ENCODE data around the gene HCK. TPM values are rescaled to one million over a fixed set of nuclear protein-coding genes. Genes with fewer than 3 reads are reported as not detected.

Gene HCK
- total RNA-seq (2014; rRNA removed; shearing (Covaris generic)), result 0.70 and 0.76 TPM in 2 replicates

GRCh38 chr20:32052090-32052777 lies at the start of gene HCK:
Gene HCK, plus strand, starts transcription at chr20:32052242.
- no peaks in the 10 kb centered on the region for H3K36me3 ChIP-seq (replicated peaks; ENCODE audit: control insufficient read depth, insufficient read depth, low read length)
- DNase-seq, result peak; percentile 86
- peaks cover 45% of the 10 kb centered on the region for H3K27me3 ChIP-seq (ENCODE audit: control insufficient read depth, insufficient read depth, low read length)
- H3K4me3 ChIP-seq (ENCODE audit: insufficient read depth, low read depth, low read length), result peak within 1 kb of the TSS; percentile 61

GRCh38 chr20:32003325-32003724 lies 48.7 kb upstream of the HCK start:
- no peaks in the 10 kb centered on the region for H3K27me3 ChIP-seq (ENCODE audit: control insufficient read depth, insufficient read depth, low read length)
- DNase-seq, result peak; percentile 72
- H3K4me3 ChIP-seq (ENCODE audit: insufficient read depth, low read depth, low read length), result no peak overlapping the region

GRCh38 chr20:32004963-32005362 lies 47.1 kb upstream of the HCK start:
- H3K27me3 ChIP-seq (ENCODE audit: control insufficient read depth, insufficient read depth, low read length), result no peaks in the 10 kb centered on the region
- no peak for DNase-seq

More at GRCh38 chr20:32003325-32003724, 48.7 kb upstream of the HCK start:
- no peaks in the 10 kb centered on the region for H3K36me3 ChIP-seq (replicated peaks; ENCODE audit: control insufficient read depth, insufficient read depth, low read length)

GRCh38 chr20:32006053-32006452 lies 46.0 kb upstream of the HCK start:
- Histone ChIP-seq H3K4me3 (ENCODE audit: insufficient read depth, low read depth, low read length) (no peak overlapping the region), H3K27me3 (ENCODE audit: control insufficient read depth, insufficient read depth, low read length) (no peaks in the 10 kb centered on the region), H3K36me3 (replicated peaks; ENCODE audit: control insufficient read depth, insufficient read depth, low read length) (no peaks in the 10 kb centered on the region)
- DNase-seq, result no peak

More at GRCh38 chr20:32004963-32005362, 47.1 kb upstream of the HCK start:
- H3K4me3 ChIP-seq (ENCODE audit: insufficient read depth, low read depth, low read length), result no peak overlapping the region
- no peaks in the 10 kb centered on the region for H3K36me3 ChIP-seq (replicated peaks; ENCODE audit: control insufficient read depth, insufficient read depth, low read length)

DNA sequence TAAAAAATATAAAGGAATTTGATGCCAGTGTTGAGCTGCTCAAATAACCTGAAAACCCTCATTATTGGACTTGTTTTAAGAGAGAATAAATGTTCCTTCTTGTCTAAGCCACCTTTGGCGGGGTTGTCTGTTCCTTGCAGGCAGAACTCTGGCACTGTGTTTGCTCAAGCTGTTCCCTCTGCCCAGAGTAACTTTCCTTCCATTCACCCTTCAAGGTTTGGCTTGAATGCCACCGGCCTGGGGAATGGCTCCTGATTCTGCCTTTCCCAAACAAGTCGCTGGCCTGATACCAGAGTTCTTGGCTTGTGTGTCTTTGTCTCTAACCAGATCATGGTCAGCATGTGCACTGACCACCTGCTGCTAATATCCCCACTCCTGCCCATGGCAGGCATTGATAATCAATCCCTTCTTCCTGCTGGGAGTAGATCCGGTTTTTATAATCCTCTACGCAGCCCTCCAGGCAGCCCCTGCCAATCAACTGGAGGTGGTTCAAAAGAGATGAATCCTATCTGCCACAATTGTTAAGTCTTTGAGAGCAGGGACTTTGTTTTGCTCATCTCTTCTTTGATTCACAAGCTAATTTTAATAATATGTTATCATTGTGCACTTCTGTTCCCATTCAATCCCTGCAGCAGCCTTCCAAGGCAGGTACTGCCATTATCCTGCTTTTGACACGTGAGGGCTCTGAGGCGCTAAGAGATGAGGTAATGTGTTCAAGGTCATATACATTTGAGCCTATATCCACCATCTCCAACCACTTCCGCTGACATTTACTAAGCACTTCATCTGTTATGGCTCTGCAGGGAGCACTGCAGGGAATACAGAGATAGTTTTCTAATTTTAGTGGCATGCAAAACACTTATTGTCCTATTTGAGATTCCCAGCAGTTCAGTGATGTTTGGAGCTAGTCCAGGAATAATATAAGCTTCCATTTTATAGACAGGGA lies 44.9 kb upstream of the HCK start:
- DNase-seq, result peak; percentile 73
- no peaks in the 10 kb centered on the region for H3K36me3 ChIP-seq (replicated peaks; ENCODE audit: control insufficient read depth, insufficient read depth, low read length)
- no peaks in the 10 kb centered on the region for H3K27me3 ChIP-seq (ENCODE audit: control insufficient read depth, insufficient read depth, low read length)
- no peak overlapping the region for H3K4me3 ChIP-seq (ENCODE audit: insufficient read depth, low read depth, low read length)

- DNase-seq, result peak; percentile 87
- Histone ChIP-seq H3K36me3 (replicated peaks; ENCODE audit: control insufficient read depth, insufficient read depth, low read length) (no peaks in the 10 kb centered on the region), H3K4me3 (ENCODE audit: insufficient read depth, low read depth, low read length) (no peak overlapping the region), H3K27me3 (ENCODE audit: control insufficient read depth, insufficient read depth, low read length) (no peaks in the 10 kb centered on the region)
Measured at GRCh38 chr20:32007787-32008616, 44.0 kb upstream of the HCK start.

- no peaks in the 10 kb centered on the region for H3K27me3 ChIP-seq (ENCODE audit: control insufficient read depth, insufficient read depth, low read length)
Measured at GRCh38 chr20:32009564-32009963, 42.5 kb upstream of the HCK start.

GRCh38 chr20:32010101-32010500 lies 41.9 kb upstream of the HCK start, which contains the start of gene CCM2L:
Gene CCM2L, plus strand, starts transcription at chr20:32010438. Its CDS starts 17 bp downstream, at chr20:32010455.
- H3K4me3 ChIP-seq (ENCODE audit: insufficient read depth, low read depth, low read length), result no peak within 1 kb of the TSS

More at GRCh38 chr20:32009564-32009963, 42.5 kb upstream of the HCK start:
- no peak for DNase-seq
- H3K4me3 ChIP-seq (ENCODE audit: insufficient read depth, low read depth, low read length), result no peak overlapping the region
- no peaks in the 10 kb centered on the region for H3K36me3 ChIP-seq (replicated peaks; ENCODE audit: control insufficient read depth, insufficient read depth, low read length)

GRCh38 chr20:32010666-32011065 lies 41.4 kb upstream of the HCK start:
- DNase-seq, result peak; percentile 85
- no peaks in the 10 kb centered on the region for H3K27me3 ChIP-seq (ENCODE audit: control insufficient read depth, insufficient read depth, low read length)
- H3K36me3 ChIP-seq (replicated peaks; ENCODE audit: control insufficient read depth, insufficient read depth, low read length), result no peaks in the 10 kb centered on the region
- H3K4me3 ChIP-seq (ENCODE audit: insufficient read depth, low read depth, low read length), result no peak overlapping the region

More at GRCh38 chr20:32010101-32010500, 41.9 kb upstream of the HCK start, which contains the start of gene CCM2L:
- no peaks in the 10 kb centered on the region for H3K36me3 ChIP-seq (replicated peaks; ENCODE audit: control insufficient read depth, insufficient read depth, low read length)
- DNase-seq, result peak; percentile 50
- H3K27me3 ChIP-seq (ENCODE audit: control insufficient read depth, insufficient read depth, low read length), result no peaks in the 10 kb centered on the region

DNA sequence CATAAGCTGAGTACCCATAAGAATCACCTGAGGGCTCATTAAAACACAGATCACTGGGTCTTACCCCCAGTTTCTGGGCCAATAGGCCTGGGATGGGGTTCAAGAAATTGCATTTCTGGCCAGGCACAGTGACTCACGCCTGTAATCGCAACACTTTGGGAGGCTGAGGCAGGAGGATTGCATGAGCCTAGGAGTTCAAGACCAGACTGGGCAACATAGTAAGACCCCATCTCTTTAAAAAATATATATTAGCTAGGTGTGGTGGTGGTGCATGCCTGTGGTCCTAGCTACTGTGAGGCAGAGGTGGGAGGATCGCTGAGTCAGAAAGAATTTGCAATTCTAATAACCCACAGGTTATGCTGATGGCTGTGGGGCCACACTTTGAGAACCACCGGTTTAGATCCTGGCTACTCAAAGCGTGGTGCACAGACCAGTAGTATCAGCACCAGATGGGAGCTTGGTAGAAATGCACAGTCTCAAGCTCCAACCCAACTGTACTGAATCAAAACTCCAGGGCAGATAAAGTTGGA lies 39.8 kb upstream of the HCK start:
- DNase-seq, result peak; percentile 30
- Histone ChIP-seq H3K4me3 (ENCODE audit: insufficient read depth, low read depth, low read length) (no peak overlapping the region), H3K27me3 (ENCODE audit: control insufficient read depth, insufficient read depth, low read length) (peaks cover 1% of the 10 kb centered on the region), H3K36me3 (replicated peaks; ENCODE audit: control insufficient read depth, insufficient read depth, low read length) (no peaks in the 10 kb centered on the region)

DNA sequence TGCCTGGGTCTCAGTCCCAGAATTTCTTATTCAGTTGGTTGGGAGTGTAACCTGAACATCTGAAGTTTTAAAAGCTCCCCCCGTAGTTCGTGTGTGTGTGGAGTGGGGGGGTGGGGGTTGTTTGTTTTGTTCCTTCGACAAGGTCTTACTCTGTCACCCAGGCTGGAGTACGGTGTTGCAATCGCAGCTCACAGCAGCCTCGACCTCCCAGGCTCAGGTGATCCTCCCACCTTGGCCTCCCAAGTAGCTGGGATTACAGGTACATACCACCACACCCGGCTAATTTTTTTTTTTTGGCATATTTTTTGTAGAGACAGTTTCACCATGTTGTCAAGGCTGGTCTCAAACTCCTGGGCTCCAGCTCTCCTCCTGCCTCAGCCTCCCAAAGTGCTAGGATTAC lies 38.7 kb upstream of the HCK start:
- Histone ChIP-seq H3K36me3 (replicated peaks; ENCODE audit: control insufficient read depth, insufficient read depth, low read length) (no peaks in the 10 kb centered on the region), H3K27me3 (ENCODE audit: control insufficient read depth, insufficient read depth, low read length) (peaks cover 5% of the 10 kb centered on the region), H3K4me3 (ENCODE audit: insufficient read depth, low read depth, low read length) (no peak overlapping the region)
- DNase-seq, result no peak

DNA sequence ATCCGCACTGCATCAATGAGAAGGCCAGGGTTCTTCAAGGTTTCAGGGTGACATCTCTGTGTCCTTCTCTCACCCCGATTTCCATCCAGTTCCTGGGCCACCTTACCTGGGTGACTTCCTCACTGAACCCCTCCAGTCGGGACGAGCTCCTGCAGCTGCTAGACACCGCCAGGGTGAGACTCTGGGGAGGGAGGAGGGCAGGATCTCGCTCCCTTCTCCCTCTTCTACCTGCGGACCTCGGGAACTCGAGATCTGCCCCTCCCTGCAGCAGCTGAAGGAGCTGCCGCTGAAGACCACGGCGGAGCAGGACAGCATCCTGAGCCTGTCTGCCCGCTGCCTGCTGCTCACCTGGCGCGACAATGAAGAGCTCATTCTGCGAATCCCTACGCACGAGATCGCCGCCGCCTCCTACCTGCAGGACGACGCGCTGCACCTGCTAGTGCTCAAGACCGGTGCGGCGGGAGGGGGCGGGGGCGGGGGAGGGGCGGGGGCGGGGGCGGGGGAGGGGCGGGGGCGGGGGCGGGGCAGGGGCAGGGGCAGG lies 34.3 kb upstream of the HCK start:
- Histone ChIP-seq H3K4me3 (ENCODE audit: insufficient read depth, low read depth, low read length) (peak overlapping the region; percentile 50; the same call in 1 of the 2 replicates), H3K27me3 (ENCODE audit: control insufficient read depth, insufficient read depth, low read length) (peaks cover 12% of the 10 kb centered on the region), H3K36me3 (replicated peaks; ENCODE audit: control insufficient read depth, insufficient read depth, low read length) (no peaks in the 10 kb centered on the region)
- peak; percentile 98 for DNase-seq

DNA sequence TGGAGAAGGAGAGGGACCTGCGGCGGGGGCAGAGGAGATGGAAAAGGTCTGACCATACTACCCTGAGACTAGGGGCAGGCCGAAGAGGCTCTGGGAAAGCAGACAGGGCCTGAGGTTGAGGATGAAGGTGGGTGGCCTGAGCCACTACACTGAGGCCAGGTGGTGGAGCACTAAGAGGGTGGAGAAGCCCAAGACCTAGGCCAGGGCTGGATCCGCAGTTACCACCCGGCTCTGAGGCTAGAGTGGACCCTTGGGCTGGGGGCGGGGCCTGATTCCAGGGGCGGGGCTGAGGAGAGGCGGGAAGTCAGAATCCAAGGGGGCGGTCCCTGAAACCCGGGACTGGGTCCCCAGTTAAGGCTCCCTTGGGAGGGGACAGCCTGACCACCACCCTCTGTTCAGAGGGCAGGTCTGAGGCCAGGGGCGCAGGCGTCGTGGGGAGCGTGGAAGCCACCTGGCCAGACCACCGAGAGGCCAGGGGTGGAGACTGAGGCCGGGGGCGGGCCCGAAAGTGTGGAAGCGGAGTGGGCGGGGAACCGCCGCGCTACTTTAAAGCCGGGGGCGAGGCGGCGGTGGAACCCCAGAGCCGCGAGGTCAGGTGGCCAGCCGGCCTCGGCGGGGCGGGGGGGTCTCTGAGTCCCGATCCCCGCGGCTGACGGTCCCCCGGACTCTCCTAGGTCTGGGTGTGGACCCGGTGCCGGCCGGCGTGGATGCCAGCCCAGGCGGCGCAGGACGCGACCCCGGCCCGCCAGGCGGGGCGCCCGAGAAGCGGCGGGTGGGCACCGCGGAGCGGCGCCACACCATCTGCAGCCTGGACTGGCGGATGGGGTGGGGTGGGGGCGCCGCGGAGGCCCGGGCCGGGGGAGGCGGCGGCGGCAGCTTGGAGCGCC lies 33.5 kb upstream of the HCK start:
- Histone ChIP-seq H3K27me3 (ENCODE audit: control insufficient read depth, insufficient read depth, low read length) (peaks cover 12% of the 10 kb centered on the region), H3K4me3 (ENCODE audit: insufficient read depth, low read depth, low read length) (peak overlapping the region; percentile 50), H3K36me3 (replicated peaks; ENCODE audit: control insufficient read depth, insufficient read depth, low read length) (no peaks in the 10 kb centered on the region)
- peak; percentile 99 for DNase-seq
